Measurements from ENCODE around the gene HMCN1. TPM values are rescaled to one million over a fixed set of nuclear protein-coding genes. Genes with fewer than 3 reads are reported as not detected.

HMCN1 gene
- total and polyA plus RNA-seq, 2 experiments from 2014 or later = 1.6 to 8.7 TPM

GRCh38 chr1:185686821-185687778 lies 47.1 kb upstream of the HMCN1 start:
- no peaks in the 10 kb centered on the region for H4K20me1 ChIP-seq (replicated peaks; ENCODE audit: insufficient read depth)
- H3K27me3 Mint-ChIP-seq (ENCODE audit: insufficient read depth, low read depth, poor library complexity) = no peaks in the 10 kb centered on the region
- H3K4me2 ChIP-seq = no peak overlapping the region
- H3K27ac ChIP-seq (ENCODE audit: low read depth) = no peak overlapping the region
- H3K4me3 ChIP-seq = no peak overlapping the region
- H3K9me2 ChIP-seq (ENCODE audit: insufficient read depth) = no peaks in the 10 kb centered on the region
- ATAC-seq (no peak), DNase-seq (ENCODE audit: low spot score) (no peak)
- H3F3A ChIP-seq (replicated peaks; ENCODE audit: low read depth) = no peaks in the 10 kb centered on the region
- TF ChIP-seq STAT1 (IDR thresholded peaks at IDR 0.05; ENCODE audit: unreplicated experiment) = no peak
- no peak for TF ChIP-seq JUNB (IDR thresholded peaks at IDR 0.05; ENCODE audit: unreplicated experiment)
- TF ChIP-seq ETS1 (IDR thresholded peaks at IDR 0.05) = no peak
- no peak for TF ChIP-seq POLR2AphosphoS5 (IDR thresholded peaks at IDR 0.05; ENCODE audit: low read depth)
- no peak for TF ChIP-seq NANOG (IDR thresholded peaks at IDR 0.05; ENCODE audit: borderline replicate concordance)
- TF ChIP-seq ZNF462 (CRISPR knock-in tag; IDR thresholded peaks at IDR 0.05) = no peak
- no peak for TF ChIP-seq ZNF114 (CRISPR knock-in tag; IDR thresholded peaks at IDR 0.05)
- no peak for TF ChIP-seq EZH2 (IDR thresholded peaks at IDR 0.05; ENCODE audit: low read depth, unreplicated experiment)
- TF ChIP-seq ZNF331 (CRISPR knock-in tag; IDR thresholded peaks at IDR 0.05; ENCODE audit: low read depth) = no peak
- no peak for TF ChIP-seq EZH2phosphoT487 (IDR thresholded peaks at IDR 0.05; ENCODE audit: unreplicated experiment)
- no peak for TF ChIP-seq CTCF (conservative IDR thresholded peaks at IDR 0.05; ENCODE audit: low read depth in 2 of 2)
- TF ChIP-seq REST (IDR thresholded peaks at IDR 0.05; ENCODE audit: unreplicated experiment) = no peak
- TF ChIP-seq CREB1 (CRISPR knock-in tag; IDR thresholded peaks at IDR 0.05; ENCODE audit: low read depth) = no peak
- H3K9me3 Mint-ChIP-seq = no peaks in the 10 kb centered on the region
- H3K27ac Mint-ChIP-seq = no peak overlapping the region
- no peak overlapping the region for H2AFZ ChIP-seq
- H3K4me1 ChIP-seq (ENCODE audit: insufficient read depth) = no peaks in the 10 kb centered on the region
- no peaks in the 10 kb centered on the region for H3K27me3 ChIP-seq (ENCODE audit: insufficient read depth)
- H3K4me3 Mint-ChIP-seq = no peak overlapping the region
- H3K4me1 Mint-ChIP-seq = no peaks in the 10 kb centered on the region
- H3K36me3 ChIP-seq (ENCODE audit: insufficient read depth) = no peaks in the 10 kb centered on the region
- no peaks in the 10 kb centered on the region for H3K36me3 Mint-ChIP-seq (ENCODE audit: low read depth)
- no peaks in the 10 kb centered on the region for H3K79me2 ChIP-seq (replicated peaks; ENCODE audit: insufficient read depth)
